ENCODE measurements around the gene TUBA4B.

The TUBA4B gene

DNA sequence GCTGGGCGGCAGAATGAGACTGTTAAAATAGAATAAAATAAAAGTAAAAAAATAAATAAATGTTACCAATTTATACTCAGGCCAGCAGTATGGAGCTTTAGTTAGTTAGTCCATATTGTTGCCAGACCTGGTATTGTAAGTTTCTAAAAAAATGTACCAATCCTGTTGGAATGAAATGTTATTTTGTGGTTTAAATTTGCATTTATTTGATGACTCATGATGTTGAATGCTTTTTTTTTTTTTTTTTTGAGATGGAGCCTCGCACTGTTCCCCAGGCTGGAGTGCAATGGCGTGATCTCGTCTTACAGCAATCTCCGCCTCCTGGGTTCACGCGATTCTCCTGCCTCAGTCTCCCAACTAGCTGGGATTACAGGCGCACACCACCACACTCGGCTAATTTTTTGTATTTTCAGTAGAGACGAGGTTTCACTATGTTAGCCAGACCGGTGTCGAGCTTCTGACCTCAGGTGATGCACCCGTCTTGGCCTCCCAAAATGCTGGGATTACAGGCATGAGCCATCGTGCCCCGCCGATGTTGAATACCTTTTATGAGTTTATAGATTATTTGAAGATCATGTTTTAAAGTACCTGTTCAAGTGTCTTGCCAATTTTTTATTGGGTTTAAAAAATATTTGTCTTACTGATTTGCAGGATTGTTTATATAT, 61.9 kb downstream of the TUBA4B start:
- no peak for DNase-seq (ENCODE audit: low spot score)

Small RNA genes within 50 kb of the gene (small RNA-seq; reads per million reads assigned to genes)
- 0.16 to 2.5 reads per million in 2 experiments for gene MIR153-1

Measured in SK-N-DZ (cell line).